Brain microvascular endothelial cell (primary cell): Measurements from ENCODE around the gene SPECC1.

Source experiments
- DNase-seq: peaks from one replicate; pipeline ENCODE4 v3.0.0-alpha.2; 2020
- H3K27ac ChIP-seq: fragments of 250-450 bp; sonication (Bioruptor Pico); 2 replicates; pipeline ENCODE4 v1.5.1; 2020; ENCODE audit warnings: mild to moderate bottlenecking, moderate library complexity
- H3K27me3 ChIP-seq: fragments of 250-450 bp; sonication (Bioruptor Pico); replicated peaks from 2 replicates; pipeline ENCODE4 v1.5.1; 2020; ENCODE audit warnings: mild to moderate bottlenecking
- H3K36me3 ChIP-seq: fragments of 250-450 bp; sonication (Bioruptor Pico); replicated peaks from 2 replicates; pipeline ENCODE4 v1.5.1; 2020; ENCODE audit warnings: mild to moderate bottlenecking
- H3K4me3 ChIP-seq: 2 replicates; pipeline ENCODE4 v1.5.1; 2011; ENCODE audit warnings: low read depth, mild to moderate bottlenecking, control low read depth, low read length, moderate library complexity
- CTCF ChIP-seq: IDR thresholded peaks from 2 replicates; pipeline ENCODE4 v1.5.1; 2011; ENCODE audit warnings: low read depth, mild to moderate bottlenecking, moderate library complexity, low read length, control low read depth, inconsistent platforms; ENCODE audit errors: missing control alignments
- in situ Hi-C: cut with HindIII; loops from 2 replicates; pipeline ENCODE4 v1.10.0; 2017; ENCODE audit warnings: low sequenced_read_pairs, low pct_ligation_motif_present

The SPECC1 gene

GRCh38 chr17:20278805-20279204, 269.6 kb downstream of the SPECC1 start:
- no peak for DNase-seq
- no peak for TF ChIP-seq CTCF
- H3K4me3 ChIP-seq, result no peak overlapping the region
- in situ Hi-C loops, result no loop called here
- no peak overlapping the region for H3K27ac ChIP-seq
- H3K36me3 ChIP-seq, result no peaks in the 10 kb centered on the region
- no peaks in the 10 kb centered on the region for H3K27me3 ChIP-seq

GRCh38 chr17:20279631-20280030, 270.5 kb downstream of the SPECC1 start:
- no peak for DNase-seq
- no peak overlapping the region for H3K27ac ChIP-seq
- in situ Hi-C loops, result no loop called here
- no peak for TF ChIP-seq CTCF
- no peaks in the 10 kb centered on the region for H3K36me3 ChIP-seq
- no peak overlapping the region for H3K4me3 ChIP-seq
- no peaks in the 10 kb centered on the region for H3K27me3 ChIP-seq

DNA sequence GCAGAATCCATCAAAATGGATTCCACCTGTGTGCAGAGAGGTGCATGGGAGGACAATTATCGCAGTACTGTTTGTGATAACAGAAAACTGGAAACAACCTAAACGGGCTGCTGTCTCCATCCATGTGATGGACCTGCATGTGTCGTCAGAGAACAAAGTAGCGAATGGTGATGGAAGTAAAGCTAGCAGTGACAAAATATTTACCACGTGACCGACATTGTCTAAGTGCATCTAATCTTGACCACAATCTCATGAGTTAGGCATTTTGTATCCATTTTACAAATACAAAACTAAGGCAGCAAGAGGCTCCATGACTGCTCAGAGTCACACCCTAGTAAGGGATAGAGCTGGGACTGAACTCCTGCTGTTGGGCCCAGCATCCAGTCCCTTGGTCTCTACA, 270.9 kb downstream of the SPECC1 start:
- in situ Hi-C loops, result no loop called here
- no peaks in the 10 kb centered on the region for H3K36me3 ChIP-seq
- no peak for DNase-seq
- no peak for TF ChIP-seq CTCF
- no peaks in the 10 kb centered on the region for H3K27me3 ChIP-seq
- no peak overlapping the region for H3K27ac ChIP-seq
- H3K4me3 ChIP-seq, result no peak overlapping the region

DNA sequence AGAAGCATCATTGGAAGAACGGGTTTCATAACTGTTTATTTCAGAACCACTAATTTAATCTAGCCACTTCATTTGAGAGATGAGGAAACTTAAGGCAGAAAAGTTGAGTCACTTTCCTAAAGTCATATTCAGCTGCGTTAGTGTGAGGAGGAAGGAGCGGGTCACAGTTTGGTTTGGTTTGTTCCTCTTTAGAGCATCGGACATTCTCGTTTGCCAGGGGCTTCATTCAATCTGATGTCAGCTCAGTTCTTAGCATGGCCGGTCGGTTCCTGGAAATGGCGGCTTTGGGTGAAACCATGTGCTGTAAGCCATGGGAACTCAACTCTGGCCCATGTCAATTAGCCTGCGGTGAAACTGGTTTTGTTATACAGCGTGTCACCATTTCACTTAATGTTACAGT, 271.7 kb downstream of the SPECC1 start:
- Histone ChIP-seq H3K27ac (no peak overlapping the region), H3K4me3 (no peak overlapping the region), H3K36me3 (no peaks in the 10 kb centered on the region), H3K27me3 (no peaks in the 10 kb centered on the region)
- no peak for DNase-seq
- TF ChIP-seq CTCF, result no peak
- in situ Hi-C loops, result no loop called here

DNA sequence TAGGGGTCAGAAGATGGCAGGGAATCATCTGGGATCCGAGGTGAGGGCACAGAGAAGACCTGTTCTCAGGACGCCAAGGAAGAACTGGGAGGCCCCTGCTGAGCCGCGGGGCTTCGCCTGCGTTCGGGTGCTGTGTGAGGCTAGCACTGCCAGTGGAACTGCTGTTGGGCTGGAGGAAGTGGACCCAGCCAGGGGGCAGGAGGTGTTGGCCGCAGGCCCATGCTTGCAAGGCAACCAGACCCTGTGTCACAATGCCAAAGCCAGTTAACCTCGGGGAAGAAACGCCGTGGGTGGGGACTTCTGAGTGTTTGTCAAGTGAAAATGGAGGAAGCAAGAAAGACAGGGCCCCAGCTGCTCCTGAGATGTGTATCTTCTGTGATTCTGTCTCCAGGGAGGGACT, 272.7 kb downstream of the SPECC1 start:
- H3K27me3 ChIP-seq, result no peaks in the 10 kb centered on the region
- TF ChIP-seq CTCF, result no peak
- in situ Hi-C loops, result no loop called here
- no peaks in the 10 kb centered on the region for H3K36me3 ChIP-seq
- DNase-seq, result no peak
- H3K27ac ChIP-seq, result no peak overlapping the region
- no peak overlapping the region for H3K4me3 ChIP-seq

GRCh38 chr17:20282526-20283308, 273.6 kb downstream of the SPECC1 start:
- in situ Hi-C loops, result no loop called here
- no peaks in the 10 kb centered on the region for H3K36me3 ChIP-seq
- no peak for TF ChIP-seq CTCF
- no peak overlapping the region for H3K4me3 ChIP-seq
- H3K27ac ChIP-seq, result no peak overlapping the region
- no peak for DNase-seq
- no peaks in the 10 kb centered on the region for H3K27me3 ChIP-seq
